Epithelial cell of proximal tubule (primary cell): ENCODE results near the gene HBM. TPM values are rescaled to one million over a fixed set of nuclear protein-coding genes. Genes with fewer than 3 reads are reported as not detected.
A peak's percentile ranks its signal among the peaks of the same experiment; 100 is the strongest.
"Not testable (repeated sequence)": the region's sequence is repeated elsewhere in the genome, so short reads cannot be mapped to it uniquely, and the experiment has no call there.

Source experiments
- DNase-seq: peaks from one replicate; pipeline ENCODE4 v3.0.0-alpha.2; 2011; ENCODE audit warnings: low read depth
- H3K4me3 ChIP-seq: 2 replicates; pipeline ENCODE4 v1.5.1; 2011; ENCODE audit warnings: low read depth, mild to moderate bottlenecking, low read length
- CTCF ChIP-seq: conservative IDR thresholded peaks from 2 replicates; pipeline ENCODE4 v1.5.1; 2012; ENCODE audit warnings: low read depth, mild to moderate bottlenecking, low read length
- total RNA-seq: library from RNA; depleted of rRNA; stranded (reverse); fragments of >200 nt; gene quantifications from 2 replicates; pipeline ENCODE4 v1.2.3, GENCODE V29; 2015

Gene HBM
- total RNA-seq, 1 donor from 2014 or later = not detected

DNA sequence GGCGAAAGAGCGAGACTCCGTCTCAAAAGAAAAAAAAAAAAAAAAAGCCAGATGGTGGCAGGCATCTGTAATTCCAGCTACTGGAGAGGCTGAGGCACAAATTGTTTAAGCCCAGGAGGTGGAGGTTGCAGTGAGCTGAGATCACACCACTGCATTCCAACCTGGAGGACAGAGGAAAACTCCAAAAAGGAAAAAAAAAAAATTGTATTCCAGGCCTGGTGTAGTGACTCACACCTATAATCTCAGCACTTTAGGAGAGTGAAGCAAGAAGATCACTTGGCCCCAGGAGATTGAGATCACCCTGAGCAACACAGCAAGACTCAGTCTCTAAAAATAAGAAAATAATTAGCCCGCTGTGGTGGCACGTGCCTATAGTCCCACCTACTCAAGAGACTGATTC, 34.6 kb downstream of the HBM start:
- H3K4me3 ChIP-seq = no peak overlapping the region
- DNase-seq = peak; percentile 42
- TF ChIP-seq CTCF = no peak

GRCh38 chr16:203246-203645, 37.5 kb downstream of the HBM start:
- DNase-seq = no peak
- no peak overlapping the region for H3K4me3 ChIP-seq
- TF ChIP-seq CTCF = no peak

- not testable (repeated sequence) for H3K4me3 ChIP-seq, DNase-seq
Observed at GRCh38 chr16:204046-204445, 38.3 kb downstream of the HBM start.

GRCh38 chr16:209359-209758, 43.6 kb downstream of the HBM start:
- not testable (repeated sequence) for H3K4me3 ChIP-seq, DNase-seq

DNA sequence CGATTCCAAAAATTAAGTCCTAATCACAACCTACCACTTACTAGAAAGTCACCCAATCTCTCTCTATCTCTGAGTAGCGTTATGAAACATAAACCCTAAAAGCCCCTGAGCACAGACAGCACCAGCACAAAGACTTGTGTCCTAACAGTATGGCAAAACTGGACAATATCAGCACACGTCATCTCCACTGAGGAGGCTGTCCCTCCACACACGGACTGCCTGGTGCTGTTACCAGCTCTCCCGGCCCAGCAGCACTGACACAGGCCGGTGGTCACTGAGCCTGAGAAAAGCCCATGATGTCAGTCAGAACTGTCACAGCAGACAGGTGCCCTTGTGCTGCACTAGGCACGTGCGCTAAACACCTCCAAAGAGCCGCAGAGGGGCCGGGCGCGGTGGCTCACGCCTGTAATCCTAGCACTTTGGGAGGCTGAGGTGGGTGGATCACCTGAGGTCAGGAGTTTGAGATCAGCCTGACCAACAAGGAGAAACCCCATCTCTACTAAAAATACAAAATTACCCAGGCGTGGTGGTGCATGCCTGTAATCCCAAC, 45.9 kb downstream of the HBM start:
- not testable (repeated sequence) for H3K4me3 ChIP-seq, DNase-seq

DNA sequence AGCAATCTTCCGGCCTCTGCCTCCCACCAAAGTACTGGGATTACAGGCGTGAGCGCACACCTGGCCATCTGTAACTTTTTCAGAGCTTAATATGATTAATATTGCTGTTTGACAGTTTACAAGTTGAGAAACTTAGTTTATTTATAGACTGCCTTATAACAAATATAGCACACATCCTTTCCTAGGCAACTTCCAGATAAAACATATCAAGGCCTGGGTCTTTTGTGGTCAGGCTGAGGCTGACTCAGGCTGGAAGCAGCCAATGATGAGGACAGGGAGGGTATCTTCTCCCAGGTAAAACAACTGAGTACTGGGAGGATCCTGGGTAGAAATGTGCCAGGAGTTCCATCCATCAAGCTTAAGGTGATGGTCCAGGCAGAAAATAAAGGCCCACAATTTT, 47.2 kb downstream of the HBM start:
- H3K4me3 ChIP-seq = no peak overlapping the region
- DNase-seq = no peak
- TF ChIP-seq CTCF = no peak

Other genes with a start within 250 kb of the HBM start
- gene POLR3K, start 112.4 kb upstream of the HBM start, total RNA-seq = 9.4 and 23.7 TPM in 2 replicates
- 53.9 and 78.1 TPM in 2 replicates for gene SNRNP25, start 112.2 kb upstream of the HBM start, total RNA-seq
- 17.5 and 21.2 TPM in 2 replicates for gene RHBDF1, start 93.3 kb upstream of the HBM start, total RNA-seq
- gene MPG, start 87.8 kb upstream of the HBM start, total RNA-seq = 92.8 and 223 TPM in 2 replicates
- 12.2 and 14.4 TPM in 2 replicates for gene NPRL3, start 27.3 kb upstream of the HBM start, total RNA-seq
- not detected in 2 replicates for gene HBZ, start 13.3 kb upstream of the HBM start, total RNA-seq
- gene HBA2, start 6.9 kb downstream of the HBM start, total RNA-seq = not detected in 2 replicates
- gene HBA1, start 10.7 kb downstream of the HBM start, total RNA-seq = not detected in 2 replicates
- 1.5 and 12.1 TPM in 2 replicates for gene HBQ1, start 14.5 kb downstream of the HBM start, total RNA-seq
- 49.3 and 77.6 TPM in 2 replicates for gene LUC7L, start 63.5 kb downstream of the HBM start, total RNA-seq
- 67.3 and 87.6 TPM in 2 replicates for gene FAM234A, start 68.8 kb downstream of the HBM start, total RNA-seq
- 1.0 TPM in 1 of 2 replicates, not detected in the other for gene RGS11, start 110.0 kb downstream of the HBM start, total RNA-seq
- 0.29 TPM in 1 of 2 replicates, not detected in the other for gene ARHGDIG, start 114.6 kb downstream of the HBM start, total RNA-seq
- not detected in 2 replicates for gene PDIA2, start 117.2 kb downstream of the HBM start, total RNA-seq
- 33.9 and 36.0 TPM in 2 replicates for gene AXIN1, start 186.7 kb downstream of the HBM start, total RNA-seq
- gene MRPL28, start 204.6 kb downstream of the HBM start, total RNA-seq = 188 and 253 TPM in 2 replicates
- gene PGAP6, start 216.0 kb downstream of the HBM start, total RNA-seq = 69.3 and 87.2 TPM in 2 replicates
- gene NME4, start 231.2 kb downstream of the HBM start, total RNA-seq = 82.3 and 93.2 TPM in 2 replicates
- 12.9 and 20.8 TPM in 2 replicates for gene DECR2, start 235.9 kb downstream of the HBM start, total RNA-seq